Measurements from ENCODE around the gene SLC2A1. TPM values are rescaled to one million over a fixed set of nuclear protein-coding genes. Genes with fewer than 3 reads are reported as not detected.

SLC2A1 gene
- total RNA-seq, 1 donor from 2014 or later: 511 TPM

DNA sequence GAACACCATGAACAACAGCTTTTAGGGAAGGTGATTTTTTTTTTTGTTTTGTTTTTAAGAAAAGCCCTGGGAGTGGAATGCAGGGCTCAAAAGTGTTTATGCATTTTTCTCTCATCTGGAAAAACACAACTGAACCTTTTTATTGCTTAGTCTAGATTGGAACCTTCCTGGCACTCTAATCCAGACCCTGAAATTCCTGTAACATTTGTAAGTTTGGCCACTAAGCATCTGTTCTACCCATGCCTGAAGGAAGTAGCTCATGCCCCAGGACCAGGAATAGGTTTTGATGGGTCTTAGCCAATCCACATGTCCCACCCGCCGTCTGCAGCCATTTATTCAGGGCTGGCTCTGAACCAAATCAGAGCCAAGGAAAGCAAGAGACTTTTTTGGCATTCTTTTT is 39.7 kb upstream of the SLC2A1 start:
- H3K36me3 Mint-ChIP-seq (ENCODE audit: low read depth, unreplicated experiment): peaks cover 4% of the 10 kb centered on the region
- no peaks in the 10 kb centered on the region for H3K9me3 Mint-ChIP-seq (ENCODE audit: unreplicated experiment)
- H3K4me1 Mint-ChIP-seq (ENCODE audit: unreplicated experiment): peaks cover 15% of the 10 kb centered on the region
- DNase-seq (ENCODE audit: low spot score): no peak
- no peak for TF ChIP-seq CTCF (IDR thresholded peaks at IDR 0.05; ENCODE audit: unreplicated experiment)
- H3K27me3 Mint-ChIP-seq (ENCODE audit: unreplicated experiment): peaks cover 3% of the 10 kb centered on the region
- no peak overlapping the region for H3K4me3 Mint-ChIP-seq (ENCODE audit: unreplicated experiment)
- no peak overlapping the region for H3K27ac Mint-ChIP-seq (ENCODE audit: unreplicated experiment)

GRCh38 chr1:42996384-42996970 is 37.8 kb upstream of the SLC2A1 start:
- no peak overlapping the region for H3K4me3 Mint-ChIP-seq (ENCODE audit: unreplicated experiment)
- no peak overlapping the region for H3K27ac Mint-ChIP-seq (ENCODE audit: unreplicated experiment)

GRCh38 chr1:42993502-42994136 is 35.0 kb upstream of the SLC2A1 start:
- TF ChIP-seq CTCF (IDR thresholded peaks at IDR 0.05; ENCODE audit: unreplicated experiment): no peak
- peaks cover 8% of the 10 kb centered on the region for H3K36me3 Mint-ChIP-seq (ENCODE audit: low read depth, unreplicated experiment)
- H3K27ac Mint-ChIP-seq (ENCODE audit: unreplicated experiment): no peak overlapping the region
- H3K4me1 Mint-ChIP-seq (ENCODE audit: unreplicated experiment): peaks cover 13% of the 10 kb centered on the region
- peaks cover 3% of the 10 kb centered on the region for H3K27me3 Mint-ChIP-seq (ENCODE audit: unreplicated experiment)
- H3K9me3 Mint-ChIP-seq (ENCODE audit: unreplicated experiment): no peaks in the 10 kb centered on the region
- peak overlapping the region; percentile 22 for H3K4me3 Mint-ChIP-seq (ENCODE audit: unreplicated experiment)
- DNase-seq (ENCODE audit: low spot score): no peak

More at GRCh38 chr1:42996384-42996970, 37.8 kb upstream of the SLC2A1 start:
- H3K27me3 Mint-ChIP-seq (ENCODE audit: unreplicated experiment): peaks cover 3% of the 10 kb centered on the region
- no peak for DNase-seq (ENCODE audit: low spot score)
- peaks cover 8% of the 10 kb centered on the region for H3K36me3 Mint-ChIP-seq (ENCODE audit: low read depth, unreplicated experiment)
- H3K4me1 Mint-ChIP-seq (ENCODE audit: unreplicated experiment): peaks cover 5% of the 10 kb centered on the region
- no peaks in the 10 kb centered on the region for H3K9me3 Mint-ChIP-seq (ENCODE audit: unreplicated experiment)
- TF ChIP-seq CTCF (IDR thresholded peaks at IDR 0.05; ENCODE audit: unreplicated experiment): no peak

DNA sequence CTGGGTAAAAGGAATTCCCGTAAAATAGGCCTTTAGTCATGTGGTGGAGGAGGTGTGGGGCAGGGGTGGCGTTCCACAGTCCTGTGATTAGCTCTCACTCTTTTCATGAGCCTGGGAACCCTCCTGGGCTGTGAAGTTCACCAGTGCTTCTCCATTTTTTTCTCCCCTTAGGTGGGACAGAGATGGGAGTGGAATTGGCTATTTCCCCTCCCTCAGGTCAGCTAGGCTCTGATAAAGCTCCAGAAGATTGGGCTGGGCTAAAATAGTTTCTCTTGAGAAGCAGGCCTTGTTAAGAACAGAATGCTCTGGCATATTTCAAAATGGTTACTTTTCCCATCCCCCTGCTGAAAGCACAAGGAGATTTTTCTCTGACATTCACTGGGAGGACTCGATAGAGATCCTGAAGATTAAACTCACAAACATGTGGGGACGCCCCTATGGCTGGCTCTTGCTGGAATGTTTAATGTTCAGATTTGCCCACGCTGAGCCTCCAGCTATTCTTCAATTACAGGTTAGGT is 33.4 kb upstream of the SLC2A1 start:
- no peaks in the 10 kb centered on the region for H3K9me3 Mint-ChIP-seq (ENCODE audit: unreplicated experiment)
- no peak overlapping the region for H3K4me3 Mint-ChIP-seq (ENCODE audit: unreplicated experiment)
- H3K36me3 Mint-ChIP-seq (ENCODE audit: low read depth, unreplicated experiment): peaks cover 8% of the 10 kb centered on the region
- peaks cover 13% of the 10 kb centered on the region for H3K4me1 Mint-ChIP-seq (ENCODE audit: unreplicated experiment)
- TF ChIP-seq CTCF (IDR thresholded peaks at IDR 0.05; ENCODE audit: unreplicated experiment): no peak
- no peak for DNase-seq (ENCODE audit: low spot score)
- H3K27me3 Mint-ChIP-seq (ENCODE audit: unreplicated experiment): peaks cover 3% of the 10 kb centered on the region
- no peak overlapping the region for H3K27ac Mint-ChIP-seq (ENCODE audit: unreplicated experiment)

DNA sequence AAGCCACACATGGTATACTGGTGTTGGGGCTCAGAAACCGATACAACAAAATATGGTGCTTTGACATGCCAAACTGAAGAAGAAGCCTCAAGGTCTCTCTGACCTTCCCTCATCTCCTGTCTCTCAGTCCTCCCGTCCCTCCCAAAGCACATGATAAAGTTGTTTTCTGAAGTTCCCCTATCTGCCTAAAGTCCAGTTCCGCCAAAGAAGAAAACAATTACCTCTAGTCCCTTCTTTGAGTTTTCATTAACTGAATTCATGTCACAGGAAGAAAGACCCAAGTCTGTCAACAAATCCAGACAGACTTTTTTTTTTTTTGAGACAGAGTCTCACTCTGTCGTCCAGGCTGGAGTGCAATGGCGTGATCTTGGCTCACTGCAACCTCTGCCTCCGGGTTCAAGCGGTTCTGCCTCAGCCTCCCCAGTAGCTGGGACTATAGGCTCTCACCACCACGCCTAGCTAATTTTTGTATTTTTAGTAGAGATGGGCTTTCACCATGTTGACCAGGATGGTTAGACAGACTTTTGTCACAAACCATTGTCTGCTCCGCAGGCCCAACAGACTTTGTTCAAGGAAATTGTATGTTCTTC is 32.2 kb upstream of the SLC2A1 start:
- no peak for DNase-seq (ENCODE audit: low spot score)
- H3K27ac Mint-ChIP-seq (ENCODE audit: unreplicated experiment): no peak overlapping the region
- no peaks in the 10 kb centered on the region for H3K9me3 Mint-ChIP-seq (ENCODE audit: unreplicated experiment)
- no peak for TF ChIP-seq CTCF (IDR thresholded peaks at IDR 0.05; ENCODE audit: unreplicated experiment)
- H3K36me3 Mint-ChIP-seq (ENCODE audit: low read depth, unreplicated experiment): peaks cover 8% of the 10 kb centered on the region
- peaks cover 13% of the 10 kb centered on the region for H3K4me1 Mint-ChIP-seq (ENCODE audit: unreplicated experiment)
- peaks cover 1% of the 10 kb centered on the region for H3K27me3 Mint-ChIP-seq (ENCODE audit: unreplicated experiment)
- no peak overlapping the region for H3K4me3 Mint-ChIP-seq (ENCODE audit: unreplicated experiment)

Data from endothelial cell (in vitro differentiated cells).